Activated T-cell treated with anti-CD3 and anti-CD28 coated beads, Interleukin-2, amount 50 U/mL, for 72 hours (primary cell): ENCODE results near the gene DIP2B. TPM values are rescaled to one million over a fixed set of nuclear protein-coding genes. Genes with fewer than 3 reads are reported as not detected.

ENCODE experiments used
- ATAC-seq, 2 donors: fragments of 150-1000 bp; cut with Tn5 transposase; replicated peaks in 1 of 2; 2 replicates each; pipeline ENCODE4 v1.10.0; 2021; ENCODE audit warnings: moderate library complexity in 2 of 2, mild to moderate bottlenecking in 1 of 2
- DNase-seq, 2 donors: peaks; one replicate each; pipeline ENCODE4 v3.0.0; 2021 to 2022; ENCODE audit warnings: mixed read lengths in 1 of 2
- H3K27ac Mint-ChIP-seq: one replicate; pipeline ENCODE4 v1.8.0; 2022; ENCODE audit warnings: mild to moderate bottlenecking, moderate library complexity, mixed read lengths
- H3K27me3 Mint-ChIP-seq: one replicate; pipeline ENCODE4 v1.8.0; 2022; ENCODE audit warnings: low read depth, mixed read lengths
- H3K36me3 Mint-ChIP-seq, 2 donors: one replicate each; pipeline ENCODE4 v1.8.0; 2022; ENCODE audit warnings: mixed read lengths in 2 of 2, mild to moderate bottlenecking in 1 of 2; ENCODE audit not compliant: insufficient read depth in 2 of 2
- H3K4me1 Mint-ChIP-seq: one replicate; pipeline ENCODE4 v1.8.0; 2022; ENCODE audit warnings: low read depth, mixed read lengths
- H3K4me3 Mint-ChIP-seq, 2 donors: one replicate each; pipeline ENCODE4 v1.8.0; 2022; ENCODE audit warnings: mild to moderate bottlenecking in 2 of 2, mixed read lengths in 2 of 2, moderate library complexity in 2 of 2
- H3K9me3 Mint-ChIP-seq, 2 donors: one replicate each; pipeline ENCODE4 v1.8.0; 2022; ENCODE audit warnings: mixed read lengths in 2 of 2
- total RNA-seq, 2 donors: library from RNA; stranded (reverse); gene quantifications; one replicate each; pipeline ENCODE4 v1.2.3, GENCODE V29; 2022

Gene DIP2B
- total RNA-seq, 2 donors from 2014 or later = 25.4 to 28.1 TPM

DNA sequence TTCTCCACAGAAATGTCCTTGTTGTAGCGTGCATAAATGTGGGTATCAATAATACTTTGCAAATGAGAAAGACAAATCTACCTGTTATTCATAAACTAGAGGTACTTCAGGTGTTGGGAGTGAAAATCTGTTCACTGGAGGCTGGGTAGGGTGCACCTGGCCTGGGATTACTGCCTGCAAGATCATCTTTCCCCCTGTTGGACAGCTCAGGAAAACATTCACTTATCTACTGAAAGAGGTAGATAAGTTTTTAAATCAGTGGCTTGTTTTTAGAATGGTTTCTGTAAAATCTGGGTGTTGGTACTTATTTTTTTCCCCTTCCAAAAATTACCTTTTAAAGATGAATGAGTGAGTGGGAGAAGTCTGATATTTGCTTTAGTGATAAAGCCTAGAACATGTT, 95.6 kb downstream of the DIP2B start:
- no peaks in the 10 kb centered on the region for H3K27me3 Mint-ChIP-seq
- H3K4me1 Mint-ChIP-seq = peaks cover 42% of the 10 kb centered on the region
- H3K36me3 Mint-ChIP-seq = peaks cover 0 to 5% of the 10 kb centered on the region in 2 donors
- DNase-seq (no peak), ATAC-seq (no peak)
- no peak overlapping the region for H3K27ac Mint-ChIP-seq
- H3K9me3 Mint-ChIP-seq = no peaks in the 10 kb centered on the region
- H3K4me3 Mint-ChIP-seq = no peak overlapping the region

GRCh38 chr12:50603817-50604639, 99.2 kb downstream of the DIP2B start:
- no peak for DNase-seq
- Mint-ChIP-seq H3K9me3 (no peaks in the 10 kb centered on the region), H3K27ac (no peak overlapping the region), H3K4me3 (no peak overlapping the region), H3K4me1 (peaks cover 41% of the 10 kb centered on the region), H3K36me3 (peaks cover 0 to 5% of the 10 kb centered on the region in 2 donors), H3K27me3 (no peaks in the 10 kb centered on the region)
- ATAC-seq = no peak

- Mint-ChIP-seq H3K27ac (no peak overlapping the region), H3K27me3 (no peaks in the 10 kb centered on the region), H3K4me1 (peaks cover 40% of the 10 kb centered on the region), H3K9me3 (no peaks in the 10 kb centered on the region), H3K36me3 (peaks cover 0 to 5% of the 10 kb centered on the region in 2 donors), H3K4me3 (no peak overlapping the region)
- DNase-seq (no peak), ATAC-seq (no peak)
These were observed 99.8 kb downstream of the DIP2B start for GRCh38 chr12:50604640-50604920.

DNA sequence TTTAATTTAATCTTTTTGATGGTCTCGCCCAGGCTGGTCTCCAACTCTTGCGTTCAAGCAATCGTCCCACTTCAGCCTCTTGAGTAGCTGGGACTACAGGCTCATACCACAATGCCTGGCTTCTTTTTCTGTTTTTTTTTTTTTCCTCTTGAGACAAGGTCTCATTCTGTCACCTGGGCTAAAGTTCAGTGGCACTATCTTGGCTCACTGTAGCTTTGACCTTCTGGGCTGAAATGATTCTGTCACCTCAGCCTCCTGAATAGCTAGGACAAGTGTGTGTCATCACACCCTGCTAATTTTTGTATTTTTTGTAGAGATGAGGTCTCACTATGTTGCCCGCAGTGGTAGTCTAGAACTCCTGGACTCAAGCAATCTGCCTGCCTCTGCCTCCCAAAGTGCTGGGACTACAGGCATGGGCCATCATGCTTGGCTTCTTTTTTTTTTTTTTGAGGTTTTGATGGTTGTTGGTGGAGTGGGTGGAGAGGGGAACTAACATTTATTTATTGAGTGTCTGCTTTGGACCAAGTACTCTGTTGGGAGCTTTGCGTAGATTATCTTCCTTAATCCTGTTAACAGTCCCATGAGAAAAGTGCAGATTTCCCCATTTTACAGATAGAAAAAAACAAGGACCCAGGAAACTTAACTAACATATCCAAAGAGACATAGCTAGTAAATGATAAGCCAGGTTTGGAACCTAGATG, 102.0 kb downstream of the DIP2B start:
- H3K9me3 Mint-ChIP-seq = no peaks in the 10 kb centered on the region
- no peak overlapping the region for H3K4me3 Mint-ChIP-seq
- no peaks in the 10 kb centered on the region for H3K27me3 Mint-ChIP-seq
- ATAC-seq = no peak
- peaks cover 0 to 1% of the 10 kb centered on the region in 2 donors for H3K36me3 Mint-ChIP-seq
- no peak for DNase-seq
- no peak overlapping the region for H3K27ac Mint-ChIP-seq
- peaks cover 24% of the 10 kb centered on the region for H3K4me1 Mint-ChIP-seq

- Mint-ChIP-seq H3K4me3 (no peak overlapping the region), H3K4me1 (peaks cover 24% of the 10 kb centered on the region), H3K27ac (no peak overlapping the region), H3K27me3 (no peaks in the 10 kb centered on the region), H3K36me3 (no peaks in the 10 kb centered on the region), H3K9me3 (no peaks in the 10 kb centered on the region)
- DNase-seq (no peak), ATAC-seq (no peak)
These were observed 104.6 kb downstream of the DIP2B start for GRCh38 chr12:50609292-50609874.

GRCh38 chr12:50610171-50610570, 105.4 kb downstream of the DIP2B start:
- no peak for DNase-seq
- Mint-ChIP-seq H3K27ac (no peak overlapping the region), H3K4me1 (peaks cover 24% of the 10 kb centered on the region)

DNA sequence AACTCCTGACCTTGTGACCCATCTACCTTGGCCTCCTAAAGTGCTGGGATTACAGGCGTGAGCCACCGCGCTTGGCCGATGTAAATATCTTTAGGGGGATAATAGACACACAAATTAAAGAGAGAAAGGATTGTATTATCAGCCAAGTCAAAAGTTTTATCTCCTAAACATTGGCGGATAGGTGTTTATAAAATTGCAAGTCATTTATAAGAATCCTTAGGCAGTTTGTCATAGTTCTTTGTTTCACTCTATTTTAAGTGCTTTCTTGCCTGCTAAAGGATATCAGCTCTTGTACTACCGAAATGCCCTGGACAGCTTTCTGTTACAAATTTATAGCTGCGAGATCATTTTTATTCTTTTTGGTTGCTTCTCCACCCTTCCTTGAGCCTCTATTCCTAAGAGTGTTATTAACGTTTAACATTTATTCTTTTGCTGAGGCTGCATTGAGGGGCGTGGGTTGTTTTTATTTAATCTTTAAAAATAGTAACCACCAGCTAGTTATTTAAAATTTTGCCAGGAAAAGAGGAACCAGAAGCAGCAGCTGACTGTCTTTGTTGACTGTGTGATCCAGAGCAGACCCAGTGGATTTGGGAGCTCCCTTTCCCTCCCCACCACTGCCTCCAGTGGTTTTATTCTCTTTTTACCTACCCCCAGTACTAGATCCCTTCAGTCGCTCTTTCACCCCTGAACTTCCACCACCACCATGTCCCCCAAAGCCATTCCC, 106.4 kb downstream of the DIP2B start:
- H3K9me3 Mint-ChIP-seq = no peaks in the 10 kb centered on the region
- no peak for ATAC-seq
- no peak overlapping the region for H3K4me3 Mint-ChIP-seq
- no peak for DNase-seq
- H3K36me3 Mint-ChIP-seq = no peaks in the 10 kb centered on the region
- no peak overlapping the region for H3K27ac Mint-ChIP-seq
- no peaks in the 10 kb centered on the region for H3K27me3 Mint-ChIP-seq
- peaks cover 18% of the 10 kb centered on the region for H3K4me1 Mint-ChIP-seq

More at GRCh38 chr12:50610171-50610570, 105.4 kb downstream of the DIP2B start:
- Mint-ChIP-seq H3K9me3 (no peaks in the 10 kb centered on the region), H3K27me3 (no peaks in the 10 kb centered on the region), H3K36me3 (no peaks in the 10 kb centered on the region), H3K4me3 (no peak overlapping the region)
- ATAC-seq = no peak

DNA sequence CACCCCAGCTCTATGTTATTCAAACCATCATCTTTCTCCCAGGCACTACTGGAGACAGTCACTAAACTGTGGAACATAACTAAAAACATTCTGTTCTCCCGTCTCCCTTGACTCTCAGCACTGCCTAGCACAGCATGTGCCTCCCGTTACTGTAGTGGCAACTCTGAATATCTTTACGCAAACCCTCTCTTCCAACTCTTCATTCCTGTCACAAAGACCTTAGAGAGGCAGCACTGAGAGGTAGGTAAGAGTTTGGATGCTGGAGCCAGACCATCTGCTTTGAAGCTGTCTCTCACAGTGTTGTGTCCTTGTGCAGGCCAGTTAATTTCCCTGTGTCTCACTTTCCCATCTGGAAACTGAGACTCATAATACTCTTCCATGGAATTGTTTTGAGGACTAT, 108.1 kb downstream of the DIP2B start:
- Mint-ChIP-seq H3K36me3 (no peaks in the 10 kb centered on the region), H3K27me3 (no peaks in the 10 kb centered on the region)

DNA sequence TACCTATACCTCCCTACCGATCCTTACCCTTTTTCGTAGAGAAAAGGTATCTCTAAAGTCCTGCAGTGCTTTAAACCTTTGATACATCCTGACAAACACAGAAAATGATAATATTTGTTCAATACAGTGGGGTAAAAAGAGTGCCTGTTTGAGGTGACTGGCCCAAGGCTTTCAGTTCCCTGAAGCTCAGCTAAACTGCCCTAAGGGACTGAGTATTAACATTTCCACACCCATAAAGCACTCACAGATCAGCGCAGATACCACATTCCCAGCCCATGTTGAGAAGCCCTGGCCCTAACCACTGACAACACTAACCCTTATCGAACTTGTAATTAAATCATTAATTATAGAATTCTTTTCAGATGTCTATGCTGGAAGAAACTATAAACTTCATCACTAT, 108.7 kb downstream of the DIP2B start:
- Mint-ChIP-seq H3K4me1 (peaks cover 8% of the 10 kb centered on the region), H3K36me3 (no peaks in the 10 kb centered on the region), H3K9me3 (no peaks in the 10 kb centered on the region), H3K27me3 (no peaks in the 10 kb centered on the region), H3K4me3 (no peak overlapping the region), H3K27ac (no peak overlapping the region)
- DNase-seq = no peak
- no peak for ATAC-seq

More for the DNA sequence above, 108.1 kb downstream of the DIP2B start:
- H3K27ac Mint-ChIP-seq = no peak overlapping the region
- H3K9me3 Mint-ChIP-seq = no peaks in the 10 kb centered on the region
- no peak for DNase-seq
- H3K4me1 Mint-ChIP-seq = peaks cover 4% of the 10 kb centered on the region
- ATAC-seq = no peak
- H3K4me3 Mint-ChIP-seq = no peak overlapping the region

- peaks cover 13% of the 10 kb centered on the region for H3K4me1 Mint-ChIP-seq
- DNase-seq = no peak
- H3K27me3 Mint-ChIP-seq = no peaks in the 10 kb centered on the region
- no peaks in the 10 kb centered on the region for H3K36me3 Mint-ChIP-seq
- no peak overlapping the region for H3K4me3 Mint-ChIP-seq
- no peak overlapping the region for H3K27ac Mint-ChIP-seq
- no peaks in the 10 kb centered on the region for H3K9me3 Mint-ChIP-seq
- no peak for ATAC-seq
These were observed 109.5 kb downstream of the DIP2B start for GRCh38 chr12:50614167-50614759.

DNA sequence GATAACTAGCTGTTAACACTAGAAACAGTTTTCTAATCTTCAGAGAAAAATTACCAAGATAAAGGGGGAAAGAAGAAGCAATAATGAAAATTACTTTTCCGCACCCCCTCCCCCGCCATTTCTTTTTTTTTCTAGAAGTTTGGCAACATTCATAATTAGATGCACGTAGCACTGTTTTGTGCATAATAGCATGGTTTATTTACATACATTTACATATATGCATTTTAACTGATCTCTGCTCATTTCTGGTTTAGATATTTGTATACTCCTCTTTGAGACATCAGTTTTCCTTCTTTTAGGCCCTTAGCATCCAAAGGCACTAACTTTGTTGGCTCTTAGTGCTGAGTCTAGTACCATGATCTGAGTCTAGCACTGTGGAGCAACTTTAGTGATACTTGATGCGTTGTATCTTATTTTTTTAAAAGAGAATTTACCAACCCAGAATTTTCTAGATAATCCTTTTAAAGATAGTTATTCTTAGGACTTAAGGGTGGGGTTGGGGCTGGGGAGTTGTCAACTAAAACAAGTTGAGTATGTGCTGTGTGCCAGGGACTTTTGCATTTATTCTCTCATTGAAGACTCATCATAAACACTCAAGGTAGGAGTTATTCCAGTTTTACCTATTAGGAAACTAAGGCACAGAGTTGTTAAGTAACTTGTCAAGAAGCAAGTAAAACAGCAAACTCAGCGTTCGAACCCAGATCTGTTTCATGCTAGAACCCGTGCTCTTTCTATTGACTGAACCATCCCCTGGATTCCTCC, 110.5 kb downstream of the DIP2B start:
- no peaks in the 10 kb centered on the region for H3K36me3 Mint-ChIP-seq
- no peaks in the 10 kb centered on the region for H3K9me3 Mint-ChIP-seq
- ATAC-seq = no peak
- peaks cover 21% of the 10 kb centered on the region for H3K4me1 Mint-ChIP-seq
- no peak for DNase-seq
- H3K27me3 Mint-ChIP-seq = no peaks in the 10 kb centered on the region
- no peak overlapping the region for H3K4me3 Mint-ChIP-seq
- no peak overlapping the region for H3K27ac Mint-ChIP-seq

DNA sequence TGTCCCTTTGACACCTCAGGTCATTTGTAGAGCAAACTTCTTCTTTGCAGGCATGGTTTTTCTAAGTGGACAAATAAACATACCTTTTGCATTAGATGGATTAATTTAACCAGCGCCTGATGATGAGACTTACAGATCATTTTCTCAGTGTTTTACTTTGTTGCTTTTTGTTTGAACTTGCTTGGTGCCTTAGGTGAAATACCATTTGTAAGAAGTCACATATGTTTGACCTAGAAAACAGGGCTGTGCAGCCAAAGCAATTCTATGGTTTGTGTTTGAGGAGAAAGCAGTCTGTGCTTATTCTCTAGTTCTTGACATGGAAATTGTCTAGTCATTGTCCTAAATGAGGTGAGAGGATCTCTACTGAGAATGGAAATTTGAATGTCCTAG, 111.1 kb downstream of the DIP2B start:
- H3K9me3 Mint-ChIP-seq = no peaks in the 10 kb centered on the region
- peaks cover 27% of the 10 kb centered on the region for H3K4me1 Mint-ChIP-seq
- DNase-seq = no peak
- H3K27ac Mint-ChIP-seq = peak overlapping the region; percentile 21
- no peak overlapping the region for H3K4me3 Mint-ChIP-seq
- no peak for ATAC-seq
- no peaks in the 10 kb centered on the region for H3K27me3 Mint-ChIP-seq
- no peaks in the 10 kb centered on the region for H3K36me3 Mint-ChIP-seq
